Adrenal gland (tissue), 12 donors: Measurements from ENCODE around the gene ARHGAP6. TPM values are rescaled to one million over a fixed set of nuclear protein-coding genes. Genes with fewer than 3 reads are reported as not detected.
A peak's percentile ranks its signal among the peaks of the same experiment; 100 is the strongest.

Experiments used
- DNase-seq, 7 donors: peaks; one replicate each; pipeline ENCODE4 v3.0.0-alpha.2; 2019 to 2020
- H3K27ac ChIP-seq, 5 donors: fragments of 200-600 bp; sonication (generic) in 4 of 5; 1 replicate in 3 of 5; 2 replicates in 2 of 5; pipeline versions ENCODE4 v1.5.1 to v1.8.0; 2016 to 2020; ENCODE audit warnings: mild to moderate bottlenecking in 1 of 5
- H3K27me3 ChIP-seq: fragments of 200-600 bp; 2 replicates; pipeline ENCODE4 v1.8.0; 2021
- H3K36me3 ChIP-seq, 2 donors: fragments of 200-600 bp; replicated peaks in 1 of 2; 1 replicate in 1 of 2; 2 replicates in 1 of 2; pipeline versions ENCODE4 v1.5.1 to v1.8.0; 2018 to 2022
- H3K4me1 ChIP-seq, 2 donors: fragments of 200-600 bp; replicated peaks in 1 of 2; 1 replicate in 1 of 2; 2 replicates in 1 of 2; pipeline versions ENCODE4 v1.5.1 to v1.8.0; 2018 to 2021
- H3K4me3 ChIP-seq, 4 donors: fragments of 200-600 bp; sonication (generic) in 3 of 4; one replicate each; pipeline ENCODE4 v1.5.1; 2016 to 2018
- H3K9me3 ChIP-seq, 3 donors: fragments of 200-600 bp; sonication (generic) in 1 of 3; replicated peaks in 1 of 3; 1 replicate in 2 of 3; 2 replicates in 1 of 3; pipeline versions ENCODE4 v1.5.1 to v1.8.0; 2016 to 2021
- POLR2A ChIP-seq, 2 donors: fragments of 450-650 bp; IDR thresholded peaks; one replicate each; pipeline ENCODE4 v1.6.1; 2017; ENCODE audit warnings: antibody characterized with exemption in 2 of 2, mild to moderate bottlenecking in 2 of 2, moderate library complexity in 1 of 2
- WGBS, 4 donors: extraction: QIAGEN DNeasy Blood & Tissue Kit in 2 of 4; methylation state at CpG; one replicate each; pipeline versions ENCODE4 v1.1.5 to v1.1.7; 2013 to 2017; 5-methylcytosine and 5-hydroxymethylcytosine counted together
- intact Hi-C, 2 donors: fragments of 100-400 bp; cut with DNase I; formaldehyde crosslinking; loops; one replicate each; pipeline versions ENCODE4 v1.14.1 to v1.15.0; 2022 to 2023
- polyA plus RNA-seq, 3 donors: library from polyadenylated mRNA; stranded (reverse); fragments of 200-250 nt in 2 of 3; fragments of 350-450 nt in 1 of 3; fragmentation: Illumina TruSeq in 1 of 3; extraction: RNeasy Lipid Tissue Mini Kit (QIAGEN cat#74804) in 1 of 3; gene quantifications; one replicate each; pipeline ENCODE4 v1.2.3, GENCODE V29; 2013 to 2014
- total RNA-seq, 9 donors: library from RNA; depleted of rRNA in 4 of 9; stranded (reverse); fragments of >200 nt in 4 of 9; fragments of 120-200 nt in 1 of 9; fragmentation: NEBNext Ultra II Directional in 1 of 9; extraction: Animal tissue kit (Norgen Biotek cat#: 25700) in 1 of 9; gene quantifications; one replicate each; pipeline versions ENCODE4 v1.1.0 to v1.2.4, GENCODE V29; 2013 to 2023
- TF ChIP-seq, protein P1 (sequence below), 6 experiments: fragments of 450-650 bp in 4 of 6; fragments of 200-600 bp in 2 of 6; sonication (generic) in 1 of 6; IDR thresholded peaks; 1 replicate in 5 of 6; 2 replicates in 1 of 6; pipeline versions ENCODE4 v1.5.1 to v1.8.0; 2016 to 2021; ENCODE audit warnings: antibody characterized with exemption in 6 of 6, mild to moderate bottlenecking in 2 of 6, moderate library complexity in 1 of 6
- donor health status: healthy with polysubstance abuse.
- donor health status: Bipolar disorder and iron deficiency.
- donor health status: DM: yes; HTN: yes; CAD: no.
- donor health status: DM: no; HTN: no; CAD: no.
- donor health status: DM: no; HTN: no; CAD: no.
- donor health status: DM: yes; HTN: yes; CAD: no.

ARHGAP6 gene
- total and polyA plus RNA-seq, 12 donors, result 0.78 to 4.2 (median 2.7) TPM

DNA sequence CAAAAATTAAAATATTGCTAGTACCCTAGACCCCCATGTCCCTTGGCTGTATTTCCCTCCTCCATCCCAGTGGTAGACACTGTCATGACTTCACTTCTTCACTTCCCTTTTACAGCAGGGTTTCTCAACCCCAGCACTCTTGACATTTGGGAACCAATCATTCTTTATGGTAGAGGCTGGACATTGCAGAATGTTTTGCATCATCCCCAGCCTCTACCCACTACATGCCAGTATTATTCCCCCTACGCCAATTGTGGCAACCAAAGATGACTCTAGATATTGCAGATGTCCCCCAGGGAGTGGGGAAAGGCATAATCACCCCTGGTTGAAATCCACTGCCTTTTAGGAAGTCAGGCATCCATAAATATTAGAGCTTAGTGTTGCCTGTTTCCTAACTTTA is 233.9 kb downstream of the ARHGAP6 start:
- intact Hi-C loops, result no loop called here
- Histone ChIP-seq H3K27ac (no peak overlapping the region), H3K9me3 (no peaks in the 10 kb centered on the region), H3K4me1 (no peaks in the 10 kb centered on the region), H3K4me3 (no peak overlapping the region), H3K36me3 (no peaks in the 10 kb centered on the region), H3K27me3 (peaks cover 12% of the 10 kb centered on the region)
- peak in 1 of 7 donors; percentile 0 for DNase-seq
- TF ChIP-seq, protein P1, sequence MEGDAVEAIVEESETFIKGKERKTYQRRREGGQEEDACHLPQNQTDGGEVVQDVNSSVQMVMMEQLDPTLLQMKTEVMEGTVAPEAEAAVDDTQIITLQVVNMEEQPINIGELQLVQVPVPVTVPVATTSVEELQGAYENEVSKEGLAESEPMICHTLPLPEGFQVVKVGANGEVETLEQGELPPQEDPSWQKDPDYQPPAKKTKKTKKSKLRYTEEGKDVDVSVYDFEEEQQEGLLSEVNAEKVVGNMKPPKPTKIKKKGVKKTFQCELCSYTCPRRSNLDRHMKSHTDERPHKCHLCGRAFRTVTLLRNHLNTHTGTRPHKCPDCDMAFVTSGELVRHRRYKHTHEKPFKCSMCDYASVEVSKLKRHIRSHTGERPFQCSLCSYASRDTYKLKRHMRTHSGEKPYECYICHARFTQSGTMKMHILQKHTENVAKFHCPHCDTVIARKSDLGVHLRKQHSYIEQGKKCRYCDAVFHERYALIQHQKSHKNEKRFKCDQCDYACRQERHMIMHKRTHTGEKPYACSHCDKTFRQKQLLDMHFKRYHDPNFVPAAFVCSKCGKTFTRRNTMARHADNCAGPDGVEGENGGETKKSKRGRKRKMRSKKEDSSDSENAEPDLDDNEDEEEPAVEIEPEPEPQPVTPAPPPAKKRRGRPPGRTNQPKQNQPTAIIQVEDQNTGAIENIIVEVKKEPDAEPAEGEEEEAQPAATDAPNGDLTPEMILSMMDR (IDR thresholded peaks at IDR 0.05), result no peak
- TF ChIP-seq POLR2A (IDR thresholded peaks at IDR 0.05), result no peak
- WGBS, 4 donors, result 50 to 67% (median 66%) methylated on average over 1 of the region's 1 CpG

DNA sequence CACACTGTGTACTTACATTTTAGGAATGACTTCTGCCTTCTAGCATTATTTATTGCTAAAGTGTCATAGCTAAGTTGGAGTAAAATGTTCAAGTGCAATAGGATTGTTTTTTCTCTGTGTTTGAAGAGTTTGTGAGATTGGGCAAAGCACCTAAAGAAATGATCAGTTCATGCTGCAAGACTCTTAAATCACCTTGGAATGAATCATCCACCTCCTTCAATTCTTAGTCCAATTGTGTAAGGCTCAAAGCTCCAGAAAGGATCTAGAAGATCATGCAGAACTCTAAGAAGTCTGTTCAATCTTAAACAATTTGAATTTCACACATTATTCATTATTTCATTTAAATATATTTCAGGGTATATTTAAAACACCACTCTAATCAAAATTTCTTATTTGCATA is 235.4 kb downstream of the ARHGAP6 start:
- intact Hi-C loops, result no loop called here
- H3K4me3 ChIP-seq, result no peak overlapping the region
- DNase-seq, result no peak
- no peaks in the 10 kb centered on the region for H3K9me3 ChIP-seq
- TF ChIP-seq, protein P1 (IDR thresholded peaks at IDR 0.05), result no peak
- no peak for TF ChIP-seq POLR2A (IDR thresholded peaks at IDR 0.05)
- H3K36me3 ChIP-seq, result no peaks in the 10 kb centered on the region
- peaks cover 15% of the 10 kb centered on the region for H3K27me3 ChIP-seq
- H3K4me1 ChIP-seq, result no peaks in the 10 kb centered on the region
- no peak overlapping the region for H3K27ac ChIP-seq

DNA sequence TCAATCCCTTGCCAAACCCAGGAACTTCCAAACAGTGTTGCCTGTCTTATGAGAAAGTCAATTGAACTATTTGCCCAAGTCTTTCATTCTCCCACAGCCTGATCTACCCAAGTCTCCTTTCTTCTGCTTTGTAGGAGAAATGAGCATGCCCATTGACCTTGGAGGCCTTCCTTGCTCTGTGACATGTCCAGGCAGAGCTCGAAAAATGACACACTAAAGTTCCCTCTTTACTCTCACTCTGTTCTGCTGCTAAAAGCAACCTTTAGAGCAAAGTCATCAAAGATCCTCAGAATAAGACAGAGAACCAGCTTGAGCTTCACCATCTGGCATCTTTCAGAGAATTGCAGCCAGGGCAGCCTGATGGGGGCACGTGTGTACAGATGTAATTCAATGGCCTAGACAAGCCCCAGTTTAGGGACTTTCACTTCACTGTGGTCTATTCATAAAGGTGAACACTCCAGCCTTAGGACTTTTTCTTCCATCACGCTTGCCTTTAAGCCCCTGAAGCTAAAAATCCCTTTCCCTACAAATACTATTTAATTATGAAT is 236.1 kb downstream of the ARHGAP6 start:
- WGBS, 4 donors, result 47 to 70% (median 61%) methylated on average over 3 of the region's 3 CpGs

DNA sequence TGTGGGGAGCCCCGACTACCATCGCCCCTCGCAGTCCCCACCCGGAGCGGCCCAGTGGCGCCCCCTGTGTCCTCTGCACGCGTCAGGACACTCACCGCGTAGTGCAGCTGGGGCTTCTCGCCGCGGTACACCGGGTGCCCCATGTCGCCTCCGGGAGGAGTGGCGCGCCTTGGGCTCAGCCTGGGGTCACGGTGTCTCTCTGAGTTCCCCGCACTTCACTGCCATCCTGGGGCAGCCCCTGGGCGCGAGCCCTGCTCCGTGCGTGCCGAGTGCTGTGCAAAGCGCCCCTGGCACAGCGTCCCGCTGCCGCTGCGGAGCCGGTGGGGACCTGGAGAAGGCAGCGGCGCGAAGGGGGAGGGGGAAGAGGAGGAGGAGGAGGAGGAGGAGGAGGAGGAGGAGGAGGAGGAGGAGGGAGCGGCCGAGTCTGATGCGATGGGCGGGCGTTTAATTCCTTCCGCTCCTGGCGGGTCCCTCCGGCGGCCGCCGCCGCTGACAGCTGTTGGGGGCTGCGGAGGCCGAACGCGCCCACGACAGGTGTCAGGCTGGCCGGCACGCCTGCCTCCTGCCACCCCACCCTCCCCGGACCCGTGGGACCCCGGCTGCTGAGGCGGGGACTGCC is 238.2 kb downstream of the ARHGAP6 start:
- H3K4me1 ChIP-seq, result no peaks in the 10 kb centered on the region
- DNase-seq, result peak in 5 of 7 donors; percentile 6 to 32 (median 22)
- peaks cover 15% of the 10 kb centered on the region for H3K27me3 ChIP-seq
- H3K4me3 ChIP-seq, result peak overlapping the region in 1 of 4 donors; percentile 47
- WGBS, 4 donors, result 1 to 37% (median 12%) methylated on average over 7 to 54 of the region's 57 CpGs
- no peaks in the 10 kb centered on the region for H3K36me3 ChIP-seq
- no peak for TF ChIP-seq POLR2A (IDR thresholded peaks at IDR 0.05)
- TF ChIP-seq, protein P1 (IDR thresholded peaks at IDR 0.05), result peak in 1 of 6 experiments; percentile 27
- intact Hi-C loops, result no loop called here
- no peaks in the 10 kb centered on the region for H3K9me3 ChIP-seq
- H3K27ac ChIP-seq, result peak overlapping the region in 2 of 5 donors; percentile 13 to 65

More for the DNA sequence above, 236.1 kb downstream of the ARHGAP6 start:
- Histone ChIP-seq H3K27me3 (peaks cover 15% of the 10 kb centered on the region), H3K4me3 (no peak overlapping the region), H3K9me3 (no peaks in the 10 kb centered on the region), H3K4me1 (no peaks in the 10 kb centered on the region), H3K27ac (no peak overlapping the region), H3K36me3 (no peaks in the 10 kb centered on the region)
- no peak for DNase-seq
- intact Hi-C loops, result no loop called here
- TF ChIP-seq POLR2A (IDR thresholded peaks at IDR 0.05), result no peak
- TF ChIP-seq, protein P1 (IDR thresholded peaks at IDR 0.05), result no peak
